Keratinocyte (primary cell): Measurements from ENCODE around the gene FHIT. TPM values are rescaled to one million over a fixed set of nuclear protein-coding genes. Genes with fewer than 3 reads are reported as not detected.
A peak's percentile ranks its signal among the peaks of the same experiment; 100 is the strongest.

Experiments used
- DNase-seq: peaks from one replicate; pipeline ENCODE4 v3.0.0-alpha.2; 2011; ENCODE audit warnings: low read depth, missing footprints, low spot score
- FAIRE-seq: peaks from 2 replicates; lab custom pipeline; 2011; peaks lifted over from hg19 to GRCh38; lab: Jason Lieb, UNC
- H2AFZ ChIP-seq: 2 replicates; pipeline ENCODE4 v1.6.0; 2012; ENCODE audit warnings: low read length, control low read depth, inconsistent platforms; ENCODE audit not compliant: control insufficient read depth
- H3K27ac ChIP-seq: 2 replicates; pipeline ENCODE4 v1.5.1; 2011; ENCODE audit warnings: low read length; ENCODE audit not compliant: control insufficient read depth, insufficient read depth
- H3K27me3 ChIP-seq: 3 replicates; pipeline ENCODE4 v1.6.0; 2011; ENCODE audit warnings: low read length; ENCODE audit not compliant: control insufficient read depth, insufficient read depth; ENCODE audit errors: extremely low read depth
- H3K36me3 ChIP-seq, 2 experiments: 2 replicates in 1 of 2; 3 replicates in 1 of 2; pipeline ENCODE4 v1.5.1; 2011; ENCODE audit warnings: low read length in 2 of 2, mild to moderate bottlenecking in 1 of 2; ENCODE audit not compliant: control insufficient read depth in 2 of 2, insufficient read depth in 2 of 2; ENCODE audit errors: extremely low read depth in 1 of 2
- H3K4me1 ChIP-seq: 3 replicates; pipeline ENCODE4 v1.5.1; 2011; ENCODE audit warnings: low read length; ENCODE audit not compliant: control insufficient read depth, insufficient read depth; ENCODE audit errors: extremely low read depth
- H3K4me2 ChIP-seq: 3 replicates; pipeline ENCODE4 v1.6.0; 2011; ENCODE audit warnings: low read depth, low read length; ENCODE audit not compliant: control insufficient read depth, insufficient read depth; ENCODE audit errors: extremely low read depth
- H3K4me3 ChIP-seq, 3 experiments: fragments of 200-600 bp in 1 of 3; sonication (generic) in 1 of 3; 2 replicates in 2 of 3; 3 replicates in 1 of 3; pipeline ENCODE4 v1.5.1; 2011 to 2016; ENCODE audit warnings: low read length in 3 of 3, mild to moderate bottlenecking in 3 of 3, control low read depth in 2 of 3, inconsistent platforms in 1 of 3, low read depth in 1 of 3, mixed read lengths in 1 of 3, mixed run types in 1 of 3, moderate library complexity in 1 of 3; ENCODE audit not compliant: control insufficient read depth in 2 of 3, insufficient read depth in 2 of 3; ENCODE audit errors: extremely low read depth in 1 of 3
- H3K79me2 ChIP-seq: 2 replicates; pipeline ENCODE4 v1.6.0; 2012; ENCODE audit warnings: low read length; ENCODE audit not compliant: control insufficient read depth, insufficient read depth
- H3K9ac ChIP-seq: 3 replicates; pipeline ENCODE4 v1.6.0; 2011; ENCODE audit warnings: low read length; ENCODE audit not compliant: control insufficient read depth, insufficient read depth; ENCODE audit errors: extremely low read depth
- H3K9me1 ChIP-seq: 3 replicates; pipeline ENCODE4 v1.6.0; 2011; ENCODE audit warnings: low read length; ENCODE audit not compliant: control insufficient read depth, insufficient read depth; ENCODE audit errors: extremely low read depth
- H3K9me3 ChIP-seq: 2 replicates; pipeline ENCODE4 v1.5.1; 2012; ENCODE audit warnings: low read depth, low read length; ENCODE audit not compliant: control insufficient read depth
- H4K20me1 ChIP-seq: 3 replicates; pipeline ENCODE4 v1.6.0; 2011; ENCODE audit warnings: low read length; ENCODE audit not compliant: control insufficient read depth, insufficient read depth; ENCODE audit errors: extremely low read depth
- CTCF ChIP-seq, 3 experiments: IDR thresholded peaks in 1 of 3; conservative IDR thresholded peaks in 1 of 3; optimal IDR thresholded peaks in 1 of 3; 2 replicates in 2 of 3; 3 replicates in 1 of 3; pipeline versions ENCODE3 to v1.5.1; 2011; ENCODE audit warnings: low read length in 3 of 3, mild to moderate bottlenecking in 3 of 3, moderate library complexity in 2 of 3, control low read depth in 1 of 3, inconsistent platforms in 1 of 3; ENCODE audit not compliant: insufficient read depth in 2 of 3; ENCODE audit errors: extremely low read depth in 1 of 3
- EZH2 ChIP-seq: IDR thresholded peaks from one replicate; pipeline ENCODE4 v1.6.1; 2012; ENCODE audit warnings: inconsistent platforms, mild to moderate bottlenecking, low read length, moderate library complexity
- dilution Hi-C: fragments of 300-500 bp; cut with MboI; formaldehyde crosslinking; loops from one replicate; pipeline ENCODE4 v1.7.0; 2020; ENCODE audit warnings: low sequenced_read_pairs; ENCODE audit not compliant: extremely low pct_ligation_motif_present
- polyA plus RNA-seq, 5 experiments: library from polyadenylated mRNA; depleted of rRNA in 3 of 5; stranded (reverse) in 3 of 5; stranded (forward) in 1 of 5; unstranded in 1 of 5; fragments of >200 nt; gene quantifications; 1 replicate in 1 of 5; 2 replicates in 3 of 5; 3 replicates in 1 of 5; pipeline versions ENCODE4 v1.2.1 to v1.2.3, GENCODE V29; 2011 to 2012; ENCODE audit warnings: missing spikeins in 2 of 5, low read depth in 1 of 5, low replicate concordance in 1 of 5

The FHIT gene
- polyA plus RNA-seq, 1 donor (not counting 4 experiments of a cell fraction or from before 2014, with no cell fraction given), result 2.2 TPM

GRCh38 chr3:60023189-60023588 is 1228.1 kb downstream of the FHIT start:
- no peaks in the 10 kb centered on the region for H3K9me1 ChIP-seq
- DNase-seq (no peak), FAIRE-seq (no peak)
- dilution Hi-C loops, result no loop called here
- no peaks in the 10 kb centered on the region for H3K79me2 ChIP-seq
- no peaks in the 10 kb centered on the region for H3K36me3 ChIP-seq
- no peaks in the 10 kb centered on the region for H3K9me3 ChIP-seq
- H3K27me3 ChIP-seq, result no peaks in the 10 kb centered on the region
- H3K4me1 ChIP-seq, result no peaks in the 10 kb centered on the region
- no peak overlapping the region for H2AFZ ChIP-seq
- no peak overlapping the region for H3K4me3 ChIP-seq
- H4K20me1 ChIP-seq, result no peaks in the 10 kb centered on the region
- no peak for TF ChIP-seq EZH2
- no peak for TF ChIP-seq CTCF (optimal IDR thresholded peaks at IDR 0.05 in 1 of 3, IDR thresholded peaks at IDR 0.05 in 1 of 3, conservative IDR thresholded peaks at IDR 0.05 in 1 of 3; ENCODE audit: extremely low read depth in 1 of 3, insufficient read depth in 2 of 3, low read length in 3 of 3)
- H3K27ac ChIP-seq, result no peak overlapping the region
- no peak overlapping the region for H3K4me2 ChIP-seq
- no peak overlapping the region for H3K9ac ChIP-seq

- H3K4me1 ChIP-seq, result peaks cover 10% of the 10 kb centered on the region
- H3K9ac ChIP-seq, result no peak overlapping the region
- H3K79me2 ChIP-seq, result no peaks in the 10 kb centered on the region
- H4K20me1 ChIP-seq, result no peaks in the 10 kb centered on the region
- no peaks in the 10 kb centered on the region for H3K27me3 ChIP-seq
- no peak overlapping the region for H3K4me2 ChIP-seq
- H3K4me3 ChIP-seq, result no peak overlapping the region
- peak; percentile 92 for FAIRE-seq
- dilution Hi-C loops, result no loop called here
- no peaks in the 10 kb centered on the region for H3K9me3 ChIP-seq
- H3K36me3 ChIP-seq, result no peaks in the 10 kb centered on the region
- no peaks in the 10 kb centered on the region for H3K9me1 ChIP-seq
- TF ChIP-seq EZH2, result no peak
- TF ChIP-seq CTCF (optimal IDR thresholded peaks at IDR 0.05 in 1 of 3, IDR thresholded peaks at IDR 0.05 in 1 of 3, conservative IDR thresholded peaks at IDR 0.05 in 1 of 3; ENCODE audit: extremely low read depth in 1 of 3, insufficient read depth in 2 of 3, low read length in 3 of 3), result no peak
- H2AFZ ChIP-seq, result no peak overlapping the region
- no peak overlapping the region for H3K27ac ChIP-seq
- peak; percentile 63 for DNase-seq
Observed at GRCh38 chr3:60017631-60018030, 1233.6 kb downstream of the FHIT start.
